Stomach (tissue), 4 donors: ENCODE data around the gene SORCS2.

Experiments used
- CTCF ChIP-seq, 7 experiments: fragments of 450-650 bp in 4 of 7; fragments of 200-600 bp in 3 of 7; sonication (generic) in 3 of 7; IDR thresholded peaks; one replicate each; pipeline ENCODE4 v1.5.1; 2016 to 2019; ENCODE audit warnings: antibody characterized with exemption in 7 of 7, control low read depth in 2 of 7, mild to moderate bottlenecking in 1 of 7
- EP300 ChIP-seq: sonication (generic); formaldehyde crosslinking; IDR thresholded peaks from one replicate; pipeline ENCODE4 v1.6.1; 2017; ENCODE audit warnings: antibody characterized with exemption
- POLR2A ChIP-seq, 4 donors: fragments of 450-650 bp; IDR thresholded peaks; one replicate each; pipeline ENCODE4 v1.6.1; 2016; ENCODE audit warnings: antibody characterized with exemption in 4 of 4, control low read depth in 2 of 4, mild to moderate bottlenecking in 1 of 4, moderate library complexity in 1 of 4

GRCh38 chr4:7338059-7338452, 145.7 kb downstream of the SORCS2 start:
- no peak for TF ChIP-seq EP300
- TF ChIP-seq POLR2A (IDR thresholded peaks at IDR 0.05) = no peak
- TF ChIP-seq CTCF (IDR thresholded peaks at IDR 0.05) = no peak
